Embryonic facial prominence (tissue), 1 donor: ENCODE results near the gene CELF4.
A peak's percentile ranks its signal among the peaks of the same experiment; 100 is the strongest.

Source experiments
- DNase-seq: peaks from one replicate; pipeline ENCODE4 v3.0.0-alpha.2; 2016; ENCODE audit errors: extremely low spot score

The CELF4 gene

DNA sequence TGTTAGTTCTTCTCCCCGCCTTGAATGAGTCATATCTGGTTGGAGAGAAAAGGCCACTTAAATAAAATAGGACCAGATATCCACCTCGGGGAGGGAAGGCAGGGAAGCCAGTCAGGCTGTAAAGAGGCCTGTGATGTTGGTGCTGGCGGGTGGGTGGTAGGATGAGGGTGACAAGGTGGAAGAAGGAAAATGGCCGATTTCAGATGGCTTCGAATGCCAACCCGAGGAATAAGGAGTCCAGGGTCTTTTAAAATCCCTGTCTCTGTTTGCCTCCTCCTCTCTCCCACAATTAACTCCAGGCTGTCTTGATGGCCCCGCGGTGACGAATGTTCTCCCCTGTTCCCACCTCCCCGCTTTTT lies 41.5 kb downstream of the CELF4 start:
- no peak for DNase-seq

DNA sequence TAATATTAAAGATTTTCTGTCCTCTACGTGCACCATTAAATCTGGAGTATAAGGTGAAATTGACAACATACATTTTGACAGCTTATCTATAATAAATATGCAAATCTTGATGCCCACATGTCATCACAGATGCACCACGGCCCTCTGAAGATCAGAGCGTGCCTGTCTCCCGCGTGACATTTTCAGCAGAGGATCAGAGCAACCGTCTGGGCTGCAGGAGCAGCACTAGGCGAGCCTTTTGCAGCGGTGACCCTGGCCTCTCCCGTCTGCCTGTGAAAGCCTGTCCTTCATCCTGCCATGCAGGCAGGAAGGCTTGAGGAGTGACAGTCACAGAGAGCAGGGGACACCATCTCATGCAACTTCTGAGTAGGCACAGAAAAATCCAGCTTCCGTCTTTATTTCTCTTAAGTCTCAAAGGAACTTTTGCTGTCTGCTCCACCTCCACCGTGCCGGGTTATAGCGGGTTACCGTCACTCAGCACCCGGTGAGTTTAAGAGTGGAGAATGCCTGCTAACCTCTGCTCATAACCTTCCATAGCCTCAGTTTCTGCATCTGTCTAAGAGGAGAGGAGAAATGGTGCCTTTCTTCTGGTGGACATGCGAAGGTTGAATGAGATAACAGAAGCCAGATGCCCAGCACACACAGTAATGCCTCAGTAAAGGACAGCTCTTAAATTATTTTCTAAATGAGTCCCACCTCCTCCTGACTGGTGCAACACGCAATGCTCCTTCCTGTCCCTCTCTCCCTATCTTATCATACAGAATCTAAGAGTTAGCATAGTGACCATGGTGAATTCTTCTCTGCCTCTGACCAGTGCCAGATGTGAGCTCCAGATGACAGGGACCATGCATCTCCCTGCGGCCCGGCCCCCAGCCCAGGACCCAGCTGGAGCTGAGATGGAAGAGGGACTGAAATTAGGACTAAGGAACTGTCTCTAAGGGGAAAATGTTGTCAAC lies 43.8 kb downstream of the CELF4 start:
- no peak for DNase-seq

DNA sequence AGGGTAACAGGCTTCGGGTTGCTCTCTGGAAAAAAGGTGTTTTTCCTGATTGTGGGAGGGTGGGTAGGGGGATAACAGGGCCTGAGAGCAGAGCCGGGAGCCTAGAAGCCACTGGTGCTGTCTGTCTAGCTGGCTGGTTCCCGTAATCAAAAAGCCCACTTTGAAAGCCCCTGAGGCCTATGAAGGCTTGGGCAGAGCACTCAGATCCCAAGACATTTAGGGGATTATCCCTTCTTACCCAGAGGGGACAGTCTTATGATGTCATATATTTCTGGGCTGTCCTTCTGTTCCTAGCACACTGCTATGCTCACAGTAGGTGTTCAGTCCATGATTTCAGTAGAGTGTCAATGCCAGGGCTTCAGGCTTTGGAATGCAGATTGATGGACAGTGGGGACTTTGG lies 45.1 kb downstream of the CELF4 start:
- DNase-seq: no peak

DNA sequence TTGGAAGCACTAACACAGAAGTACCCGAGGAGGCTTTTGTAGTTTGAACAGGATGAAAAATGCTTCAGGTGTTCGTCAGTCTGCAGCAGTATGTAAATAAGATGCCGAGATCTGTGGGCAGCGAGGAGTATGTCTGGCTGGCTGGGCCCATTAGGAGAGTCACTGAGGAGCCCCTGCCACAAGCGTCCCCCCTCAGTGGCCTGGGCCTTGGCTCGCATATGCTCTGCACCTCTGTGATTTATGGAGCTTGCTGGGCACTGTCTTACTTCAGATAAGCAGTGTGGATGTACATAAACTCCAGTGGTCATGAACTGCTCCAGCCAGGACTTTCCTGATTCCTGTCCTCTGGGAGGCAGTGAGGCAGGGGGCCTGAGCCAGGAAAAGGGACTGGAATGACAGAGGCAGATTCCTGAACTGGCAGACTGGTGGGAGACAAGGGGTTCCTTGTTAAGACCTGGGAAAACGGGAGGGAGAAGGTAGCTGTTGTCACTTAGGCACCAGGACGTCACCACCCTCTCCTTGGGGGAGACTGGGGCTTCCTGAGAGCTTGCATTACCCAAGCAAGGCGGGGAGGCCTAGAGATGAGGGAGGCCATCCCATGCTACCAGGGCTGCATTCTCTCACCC lies 46.0 kb downstream of the CELF4 start:
- DNase-seq: no peak

DNA sequence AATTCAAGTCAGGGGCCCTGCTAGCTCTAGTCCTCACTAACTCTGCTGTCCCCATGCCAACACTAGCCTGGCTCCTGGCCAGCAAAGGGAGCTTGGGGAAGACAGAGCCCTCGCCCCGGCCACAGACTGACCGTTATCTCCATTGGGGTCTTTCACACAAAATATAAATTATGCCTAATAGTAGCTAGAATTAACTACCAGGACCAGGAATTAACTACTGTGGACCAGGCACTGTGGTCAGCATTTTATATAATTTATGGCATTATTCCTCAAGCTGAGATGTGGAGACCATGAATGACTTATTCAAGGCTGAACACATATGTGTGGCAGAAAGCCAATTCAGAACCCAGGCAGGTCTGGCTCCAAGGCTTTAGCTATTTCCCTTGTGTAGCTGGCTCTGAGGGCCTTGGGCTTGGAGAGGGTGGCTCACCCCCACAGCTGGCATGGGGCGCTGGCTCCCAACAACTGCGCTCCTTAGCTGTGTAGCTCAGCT lies 49.2 kb downstream of the CELF4 start:
- no peak for DNase-seq

DNA sequence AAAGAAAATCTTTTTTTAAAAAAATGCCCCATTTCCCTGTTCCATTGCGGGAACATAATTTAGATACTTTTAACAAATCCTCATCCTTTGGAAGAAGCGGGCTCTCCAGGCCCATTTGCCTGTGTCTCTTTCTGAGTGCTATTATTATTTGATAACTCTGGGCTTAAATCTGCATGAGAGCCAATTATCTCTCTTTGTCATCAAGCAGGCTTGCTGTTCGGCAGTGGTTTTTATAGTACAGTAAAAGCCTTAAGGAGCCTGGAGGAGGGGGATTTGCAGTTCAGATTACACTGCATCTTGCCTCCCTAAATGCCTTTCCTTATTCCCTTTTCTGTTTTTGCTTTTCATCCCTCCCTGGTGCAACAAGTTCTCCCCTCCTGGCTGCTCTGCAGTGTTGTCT lies 50.6 kb downstream of the CELF4 start:
- DNase-seq: no peak

- DNase-seq: no peak
Observed at GRCh38 chr18:37512400-37512799, 53.2 kb downstream of the CELF4 start.

DNA sequence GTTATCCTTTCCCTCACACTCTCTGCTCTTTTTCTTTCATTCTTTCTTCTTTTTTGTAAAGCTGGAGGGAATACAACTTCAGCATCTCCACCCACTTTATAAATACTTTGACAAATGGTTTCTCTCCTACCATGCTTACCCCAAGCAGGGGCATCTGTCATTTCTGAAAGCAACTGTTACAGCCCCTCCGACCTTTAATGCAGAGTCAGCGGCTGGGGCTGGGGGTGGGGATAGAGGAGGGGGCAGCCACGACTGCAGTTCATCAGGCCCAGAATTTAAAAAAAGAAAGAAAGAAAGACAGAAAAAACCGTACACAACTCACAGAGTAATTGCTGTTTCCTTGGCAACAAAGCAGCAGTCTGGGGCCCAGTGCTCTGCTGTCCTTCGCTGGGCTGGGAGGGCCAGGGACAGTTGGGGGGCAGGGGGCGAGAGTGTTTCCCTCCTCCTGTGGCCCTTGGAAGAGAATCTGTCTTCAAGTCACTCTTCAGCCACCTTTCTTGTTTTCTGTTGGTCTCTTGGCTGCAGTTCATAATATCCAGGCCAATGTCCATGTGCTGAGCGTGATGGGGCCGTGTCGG lies 53.8 kb downstream of the CELF4 start:
- DNase-seq: no peak

DNA sequence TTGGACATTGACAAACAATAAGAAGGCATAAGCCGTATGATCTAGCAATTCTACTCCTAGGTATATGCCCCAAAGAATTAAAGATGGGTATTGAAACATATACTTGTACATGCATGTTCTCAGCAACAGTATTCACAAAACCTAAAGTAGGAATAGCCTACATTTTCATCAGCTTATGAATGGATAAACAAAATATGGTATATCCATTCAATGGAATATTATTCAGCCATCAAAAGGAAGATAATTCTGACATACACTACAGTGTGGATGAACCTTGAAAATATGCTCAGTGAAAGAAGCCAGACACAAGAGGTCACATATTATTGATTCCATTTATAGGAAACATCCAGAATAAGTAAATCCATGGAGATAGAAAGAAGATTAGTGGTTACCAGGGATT lies 56.0 kb downstream of the CELF4 start:
- DNase-seq: no peak

GRCh38 chr18:37508207-37508606 lies 57.4 kb downstream of the CELF4 start:
- no peak for DNase-seq

- DNase-seq: no peak
Observed at GRCh38 chr18:37507239-37507638, 58.4 kb downstream of the CELF4 start.

DNA sequence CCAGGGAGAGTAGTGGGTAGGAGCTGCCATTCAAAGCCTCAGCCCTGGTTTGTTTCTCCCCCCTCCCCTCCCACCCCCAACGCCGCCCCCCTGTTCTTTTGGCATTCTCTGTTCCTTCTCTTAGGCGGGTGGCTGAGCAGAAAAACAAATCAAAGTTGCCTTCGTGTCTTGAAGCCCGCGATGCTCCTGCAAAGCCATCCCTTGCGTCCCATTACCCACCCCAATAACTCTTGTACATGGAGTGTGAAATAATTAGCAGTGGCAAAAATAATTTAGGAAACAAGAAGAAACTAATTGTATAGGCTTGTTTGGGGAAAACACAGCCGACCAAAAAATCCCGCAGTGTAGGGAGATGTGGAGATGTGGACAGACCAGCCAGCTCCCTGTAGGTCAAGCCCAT lies 59.6 kb downstream of the CELF4 start:
- DNase-seq: no peak

DNA sequence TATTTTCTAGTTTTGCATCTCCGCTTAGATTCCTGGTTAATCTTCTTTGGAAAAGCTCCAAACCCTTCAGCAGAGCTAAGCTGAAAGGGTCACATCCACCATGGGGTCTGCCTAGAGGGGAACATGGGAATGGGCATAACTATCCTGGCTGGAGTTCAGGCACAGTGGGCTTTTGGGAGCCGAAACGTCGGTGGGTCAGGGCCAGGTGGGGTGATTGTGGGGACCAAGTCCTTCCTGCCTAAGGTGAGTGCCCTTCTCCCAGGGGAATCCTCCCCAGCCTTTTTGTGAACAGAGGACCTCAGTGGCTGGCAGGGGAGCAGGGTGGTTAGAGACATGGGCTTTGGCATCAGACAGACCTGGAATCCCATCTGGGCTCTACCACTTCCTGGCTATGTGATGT lies 60.3 kb downstream of the CELF4 start:
- no peak for DNase-seq

DNA sequence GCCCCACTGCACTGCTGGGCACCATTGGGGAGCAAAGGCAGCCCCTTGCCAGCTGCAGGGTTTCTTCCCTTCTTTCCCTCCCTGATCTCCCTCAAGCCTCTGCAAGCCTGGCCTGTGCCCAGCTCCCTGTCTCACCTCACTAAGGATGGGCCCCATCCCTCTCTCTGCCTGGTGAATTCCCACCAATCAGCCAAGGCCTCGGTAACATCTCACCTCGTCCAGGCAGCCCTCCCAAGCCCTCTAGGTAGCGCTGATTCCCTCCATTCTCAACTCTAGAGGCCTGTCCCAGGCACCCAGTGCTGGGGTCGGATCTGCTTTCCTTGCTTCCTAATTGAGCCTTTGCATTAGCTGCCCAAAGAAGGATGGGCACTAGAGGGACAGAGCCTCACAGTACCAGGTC lies 63.0 kb downstream of the CELF4 start:
- DNase-seq: no peak

DNA sequence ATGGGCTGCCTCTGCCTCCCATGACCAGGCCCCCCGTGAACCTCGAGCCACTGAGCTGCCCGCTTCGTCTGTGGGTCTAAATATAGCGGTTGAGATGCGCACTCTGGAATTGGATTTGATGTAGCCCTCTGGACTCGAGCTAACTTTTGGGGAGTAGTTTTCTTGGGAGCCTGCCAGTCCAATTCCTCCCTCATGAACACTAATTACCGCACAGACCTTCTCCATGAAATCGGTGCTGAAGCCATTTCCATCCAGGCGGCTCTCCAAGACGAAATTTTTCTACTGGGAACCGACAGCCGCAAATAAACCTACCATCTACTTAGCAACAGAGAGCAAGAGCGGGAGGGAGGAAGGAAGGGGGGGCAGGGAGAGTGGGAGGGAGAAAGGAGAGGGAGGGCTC lies 63.6 kb downstream of the CELF4 start:
- DNase-seq: peak; percentile 23

- DNase-seq: no peak
Observed at GRCh38 chr18:37501136-37501535, 64.5 kb downstream of the CELF4 start.

- no peak for DNase-seq
Observed at GRCh38 chr18:37499913-37500312, 65.7 kb downstream of the CELF4 start.

DNA sequence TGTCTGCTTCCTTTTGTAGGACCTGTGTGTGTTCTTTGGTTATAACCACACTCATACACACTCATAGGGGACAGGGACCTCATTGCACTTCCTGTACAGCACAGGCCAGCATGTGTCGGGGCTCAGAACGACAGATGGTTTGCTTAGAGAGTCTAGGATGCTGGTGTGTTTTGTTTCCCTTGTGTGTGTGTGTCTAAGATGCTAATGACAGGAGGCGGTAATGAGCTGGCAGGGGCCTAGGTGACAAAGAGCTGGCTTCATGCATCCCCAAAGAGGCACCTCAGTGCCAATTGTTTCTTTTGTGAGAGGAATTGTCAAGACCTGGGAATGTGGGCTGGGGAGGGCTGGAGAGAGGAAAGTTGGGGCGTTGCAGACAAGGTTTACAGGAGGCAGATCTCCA lies 66.6 kb downstream of the CELF4 start:
- no peak for DNase-seq

DNA sequence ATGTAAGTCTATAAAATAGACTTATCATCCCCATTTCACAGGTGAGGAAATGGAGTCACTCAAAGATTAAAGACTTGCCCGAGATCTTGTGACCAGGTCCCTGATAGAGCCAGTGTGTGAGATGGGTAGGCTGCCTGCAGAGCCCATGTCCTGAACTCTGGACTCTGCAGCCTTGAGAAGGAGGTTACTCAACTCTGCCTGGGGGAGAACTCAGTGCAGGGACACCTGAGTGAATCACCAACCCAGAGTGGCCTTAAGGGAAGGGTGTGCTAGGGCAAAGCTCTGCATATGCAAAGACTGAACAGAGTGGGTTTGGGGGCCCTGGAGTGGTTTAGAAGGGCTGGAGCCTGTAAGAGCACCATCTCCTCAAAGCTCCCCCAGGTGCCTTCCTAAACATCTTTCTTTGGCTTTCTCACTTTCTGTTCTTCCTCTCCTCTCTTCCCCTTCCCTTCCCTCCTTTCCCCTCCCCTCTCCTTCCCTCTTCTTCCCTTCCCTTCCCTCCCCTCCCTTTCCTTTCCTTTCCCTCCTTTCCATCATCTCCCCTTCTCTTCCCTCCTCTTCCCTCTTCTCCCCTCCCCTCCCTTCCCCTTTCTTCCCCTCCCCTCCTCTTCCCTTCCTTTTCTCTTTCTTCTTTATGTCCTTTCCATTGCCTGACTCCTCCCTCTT lies 67.6 kb downstream of the CELF4 start:
- no peak for DNase-seq

DNA sequence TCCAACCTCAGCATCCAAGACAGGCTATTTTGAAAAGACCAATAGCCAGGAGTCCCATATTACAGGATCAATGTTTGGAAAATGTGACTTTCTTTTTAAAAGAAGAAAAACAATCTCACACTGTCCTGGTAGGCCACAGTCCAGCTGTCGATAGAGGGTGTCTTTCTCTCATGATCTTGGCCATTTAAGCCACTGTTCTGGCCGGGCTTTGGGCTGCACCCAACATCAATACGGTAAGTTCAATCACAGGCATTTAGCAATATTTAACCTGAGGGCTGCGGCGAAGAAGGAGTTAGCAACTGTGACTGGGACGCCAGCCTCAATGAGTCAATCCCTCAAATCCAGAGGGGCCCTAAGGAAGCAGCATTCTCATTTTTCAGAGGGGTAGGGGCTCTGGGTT lies 69.0 kb downstream of the CELF4 start:
- DNase-seq: no peak

DNA sequence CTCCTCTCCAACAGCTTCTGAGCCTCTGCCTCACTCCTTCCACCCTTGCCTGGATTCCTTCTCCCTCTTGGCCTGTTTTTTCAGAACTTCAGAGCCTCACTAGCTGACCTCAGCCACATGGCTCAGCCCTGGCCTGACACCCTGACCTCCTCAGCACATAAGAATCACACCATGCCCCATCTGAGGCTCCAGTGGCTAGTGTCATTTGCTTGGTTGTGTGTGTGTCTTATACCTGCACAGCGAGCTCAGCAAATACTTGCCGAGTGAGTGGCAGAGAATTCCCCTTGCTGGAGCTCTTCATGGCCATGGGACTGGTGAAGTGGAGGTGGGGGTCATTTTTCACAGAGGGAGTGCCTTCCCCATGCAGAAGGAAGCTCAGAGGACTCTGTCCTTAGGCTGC lies 70.2 kb downstream of the CELF4 start:
- DNase-seq: no peak

GRCh38 chr18:37494406-37494805 lies 71.2 kb downstream of the CELF4 start:
- DNase-seq: no peak
